GM21737 (cell line): ENCODE results near the gene IL17RE.
"Not testable (repeated sequence)": the region's sequence is repeated elsewhere in the genome, so short reads cannot be mapped to it uniquely, and the experiment has no call there.

Experiments used
- ATAC-seq: cut with Tn5 transposase; IDR thresholded peaks from one replicate; pipeline ENCODE4 v1.9.1; 2021; ENCODE audit warnings: mild to moderate bottlenecking, moderate library complexity; ENCODE audit not compliant: unreplicated experiment

IL17RE gene

DNA sequence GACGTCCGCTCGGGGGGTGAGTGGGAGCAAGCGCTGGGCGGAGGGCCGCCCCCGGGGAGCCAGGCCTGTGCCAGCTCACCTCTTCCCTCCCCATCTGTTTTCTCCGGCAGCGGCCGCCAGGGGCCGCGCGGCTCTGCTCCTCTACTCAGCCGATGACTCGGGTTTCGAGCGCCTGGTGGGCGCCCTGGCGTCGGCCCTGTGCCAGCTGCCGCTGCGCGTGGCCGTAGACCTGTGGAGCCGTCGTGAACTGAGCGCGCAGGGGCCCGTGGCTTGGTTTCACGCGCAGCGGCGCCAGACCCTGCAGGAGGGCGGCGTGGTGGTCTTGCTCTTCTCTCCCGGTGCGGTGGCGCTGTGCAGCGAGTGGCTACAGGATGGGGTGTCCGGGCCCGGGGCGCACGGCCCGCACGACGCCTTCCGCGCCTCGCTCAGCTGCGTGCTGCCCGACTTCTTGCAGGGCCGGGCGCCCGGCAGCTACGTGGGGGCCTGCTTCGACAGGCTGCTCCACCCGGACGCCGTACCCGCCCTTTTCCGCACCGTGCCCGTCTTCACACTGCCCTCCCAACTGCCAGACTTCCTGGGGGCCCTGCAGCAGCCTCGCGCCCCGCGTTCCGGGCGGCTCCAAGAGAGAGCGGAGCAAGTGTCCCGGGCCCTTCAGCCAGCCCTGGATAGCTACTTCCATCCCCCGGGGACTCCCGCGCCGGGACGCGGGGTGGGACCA is 30.4 kb downstream of the IL17RE start:
- ATAC-seq = peak; percentile 69

DNA sequence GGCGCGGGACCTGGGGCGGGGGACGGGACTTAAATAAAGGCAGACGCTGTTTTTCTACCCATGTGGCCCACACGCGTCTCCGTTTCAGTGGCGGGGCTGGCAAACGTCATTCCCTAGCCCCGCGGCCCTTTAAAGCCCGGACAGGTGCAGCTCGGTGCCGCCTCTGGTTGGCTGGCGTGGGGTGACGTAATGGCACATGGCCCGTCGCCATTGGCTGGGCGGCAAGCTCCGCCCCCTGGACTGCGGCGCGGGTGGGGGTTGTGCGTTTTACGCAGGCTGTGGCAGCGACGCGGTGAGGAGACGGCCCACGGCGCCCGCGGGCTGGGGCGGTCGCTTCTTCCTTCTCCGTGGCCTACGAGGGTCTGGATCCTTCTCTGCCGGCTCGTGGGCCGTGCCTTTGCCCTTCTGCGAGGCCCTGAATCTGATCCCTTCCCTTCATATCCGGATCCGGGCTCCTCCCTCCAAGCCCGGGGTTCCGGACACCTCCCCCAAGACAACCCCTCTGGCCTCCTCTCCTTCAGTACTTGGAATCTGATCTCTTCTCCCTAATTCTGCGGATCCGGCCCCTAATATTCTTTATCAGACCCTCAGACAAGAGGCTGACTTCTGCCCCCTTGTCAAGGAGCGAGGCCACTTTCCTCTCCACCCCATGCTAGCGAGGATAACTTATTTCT is 31.1 kb downstream of the IL17RE start, which contains the start of gene CRELD1:
CRELD1 (plus strand) TSS at position 274 of the 674 bp plus-strand sequence. CDS start 605 bp downstream, outside the sequence.
- ATAC-seq = peak; percentile 78

DNA sequence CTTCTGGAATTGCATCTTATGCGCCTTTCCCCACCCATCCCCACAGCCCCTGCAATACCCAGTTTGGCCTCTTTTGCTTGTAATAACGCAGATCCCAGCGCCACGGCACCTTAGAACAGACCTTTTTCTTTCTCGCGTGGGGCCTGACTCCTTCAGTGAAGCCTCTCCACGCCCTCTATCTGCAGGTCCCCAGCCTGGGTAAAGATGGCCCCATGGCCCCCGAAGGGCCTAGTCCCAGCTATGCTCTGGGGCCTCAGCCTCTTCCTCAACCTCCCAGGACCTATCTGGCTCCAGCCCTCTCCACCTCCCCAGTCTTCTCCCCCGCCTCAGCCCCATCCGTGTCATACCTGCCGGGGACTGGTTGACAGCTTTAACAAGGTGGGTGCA is 31.6 kb downstream of the IL17RE start:
- ATAC-seq = no peak

DNA sequence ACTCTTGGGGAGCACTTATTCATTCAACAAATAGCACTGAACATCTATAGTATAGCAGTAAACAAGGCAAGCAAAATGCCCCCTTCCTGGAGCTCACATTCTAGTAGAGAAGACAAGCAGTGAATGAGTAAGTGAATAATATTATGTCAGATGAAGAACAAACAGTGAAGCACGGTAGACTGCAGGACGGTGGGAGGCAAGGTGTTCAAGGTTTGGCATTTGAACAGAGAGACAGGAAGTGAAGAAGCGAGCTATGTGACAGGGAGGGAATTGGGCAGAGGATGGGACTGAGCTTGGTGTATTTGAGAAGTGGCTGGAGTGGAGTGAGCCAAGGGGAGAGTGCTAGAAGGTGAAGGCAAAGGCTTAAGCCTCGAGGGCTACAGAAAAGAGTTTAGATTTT is 32.3 kb downstream of the IL17RE start:
- ATAC-seq = no peak

DNA sequence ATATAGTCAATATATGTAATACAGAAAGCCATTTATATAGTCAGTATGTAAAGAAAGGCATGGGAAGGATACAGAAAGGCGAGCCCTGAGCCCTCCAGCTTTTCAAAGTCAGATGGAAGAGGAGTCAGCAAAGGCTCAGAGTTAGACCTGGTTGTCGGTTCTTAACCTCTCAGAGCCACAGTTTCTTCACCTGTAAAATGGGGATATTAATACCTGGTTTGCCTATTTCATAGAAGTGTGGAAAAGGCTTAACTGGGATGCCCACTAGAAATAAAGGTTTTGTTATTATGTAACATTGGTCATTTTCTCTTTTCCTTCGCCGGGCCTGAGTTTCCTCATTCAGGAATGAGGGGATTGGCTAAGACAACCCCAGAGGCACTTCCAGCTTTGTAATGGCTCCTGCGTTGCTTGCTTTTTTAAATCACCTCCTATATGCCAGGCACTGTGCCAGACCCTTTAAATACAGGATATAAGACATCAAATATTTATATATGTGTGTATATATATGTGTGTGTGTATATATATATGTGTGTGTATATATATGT is 33.4 kb downstream of the IL17RE start:
- no peak for ATAC-seq

DNA sequence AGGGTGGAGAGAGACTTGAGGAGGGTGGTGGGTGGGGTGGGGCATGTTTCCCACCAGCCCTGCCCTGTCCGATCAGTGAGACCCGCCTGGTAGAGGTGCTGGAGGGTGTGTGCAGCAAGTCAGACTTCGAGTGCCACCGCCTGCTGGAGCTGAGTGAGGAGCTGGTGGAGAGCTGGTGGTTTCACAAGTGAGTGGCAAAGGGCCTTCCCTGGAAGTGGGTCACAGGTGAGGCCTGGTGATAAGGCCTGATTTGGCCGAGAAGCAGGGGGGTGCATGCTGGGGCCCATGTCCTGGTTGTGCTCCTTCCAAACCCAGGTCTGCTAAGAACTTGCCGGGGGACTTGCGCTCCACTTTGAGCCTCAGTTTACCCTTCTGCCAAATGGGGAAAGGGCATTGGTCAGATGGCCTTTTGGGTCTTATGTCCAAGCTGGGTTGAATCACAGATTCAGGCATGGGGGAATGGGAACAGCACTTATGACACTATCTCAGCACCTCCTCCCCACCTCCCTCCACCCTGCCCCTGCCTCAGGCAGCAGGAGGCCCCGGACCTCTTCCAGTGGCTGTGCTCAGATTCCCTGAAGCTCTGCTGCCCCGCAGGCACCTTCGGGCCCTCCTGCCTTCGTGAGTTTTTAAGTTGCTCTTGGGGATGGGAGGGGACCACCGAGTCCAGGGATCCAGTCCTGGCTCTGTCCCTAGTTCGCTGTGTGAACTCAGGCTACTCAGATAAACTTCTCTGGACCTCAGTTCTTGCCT is 35.0 kb downstream of the IL17RE start:
- ATAC-seq = no peak

DNA sequence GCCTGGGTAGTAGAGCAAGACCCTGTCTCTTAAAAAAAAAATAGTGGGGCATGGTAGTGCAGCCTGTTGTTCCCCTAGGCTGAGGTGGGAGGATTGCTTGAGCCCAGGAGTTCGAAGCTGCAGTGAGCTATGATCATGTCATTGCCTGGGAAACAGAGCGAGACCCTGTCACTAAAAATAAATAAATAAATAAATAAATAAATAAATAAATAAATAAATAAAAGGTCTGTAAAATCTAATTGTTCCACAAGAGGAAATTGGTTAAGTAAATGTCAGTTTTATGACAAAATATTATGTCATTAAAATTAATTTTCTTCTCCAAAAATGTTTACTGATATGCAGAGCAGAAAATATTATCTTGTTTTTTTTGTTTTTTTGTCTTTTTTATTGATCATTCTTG is 36.3 kb downstream of the IL17RE start:
- ATAC-seq = no peak

DNA sequence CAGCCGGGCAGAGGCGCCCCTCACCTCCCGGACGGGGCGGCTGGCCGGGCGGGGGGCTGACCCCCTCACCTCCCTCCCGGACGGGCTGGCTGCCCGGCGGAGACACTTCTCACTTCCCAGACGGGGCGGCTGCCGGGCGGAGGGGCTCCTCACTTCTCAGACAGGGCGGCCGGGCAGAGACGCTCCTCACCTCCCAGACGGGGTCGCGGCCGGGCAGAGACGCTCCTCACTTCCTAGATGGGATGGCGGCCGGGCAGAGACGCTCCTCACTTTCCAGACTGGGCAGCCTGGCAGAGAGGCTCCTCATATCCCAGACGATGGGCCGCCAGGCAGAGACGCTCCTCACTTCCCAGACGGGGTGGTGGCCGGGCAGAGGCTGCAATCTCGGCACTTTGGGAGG is 37.3 kb downstream of the IL17RE start:
- not testable (repeated sequence) for ATAC-seq

DNA sequence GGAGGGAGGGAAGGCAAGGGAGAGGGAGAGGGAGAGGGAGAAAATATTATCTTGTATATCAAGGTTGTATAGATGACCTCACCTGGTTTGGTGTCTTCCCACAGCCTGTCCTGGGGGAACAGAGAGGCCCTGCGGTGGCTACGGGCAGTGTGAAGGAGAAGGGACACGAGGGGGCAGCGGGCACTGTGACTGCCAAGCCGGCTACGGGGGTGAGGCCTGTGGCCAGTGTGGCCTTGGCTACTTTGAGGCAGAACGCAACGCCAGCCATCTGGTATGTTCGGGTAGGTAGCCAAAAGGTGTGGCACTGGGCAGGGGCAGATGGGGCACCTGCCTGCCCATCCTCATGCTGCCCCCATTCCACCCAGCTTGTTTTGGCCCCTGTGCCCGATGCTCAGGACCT is 38.1 kb downstream of the IL17RE start:
- no peak for ATAC-seq

DNA sequence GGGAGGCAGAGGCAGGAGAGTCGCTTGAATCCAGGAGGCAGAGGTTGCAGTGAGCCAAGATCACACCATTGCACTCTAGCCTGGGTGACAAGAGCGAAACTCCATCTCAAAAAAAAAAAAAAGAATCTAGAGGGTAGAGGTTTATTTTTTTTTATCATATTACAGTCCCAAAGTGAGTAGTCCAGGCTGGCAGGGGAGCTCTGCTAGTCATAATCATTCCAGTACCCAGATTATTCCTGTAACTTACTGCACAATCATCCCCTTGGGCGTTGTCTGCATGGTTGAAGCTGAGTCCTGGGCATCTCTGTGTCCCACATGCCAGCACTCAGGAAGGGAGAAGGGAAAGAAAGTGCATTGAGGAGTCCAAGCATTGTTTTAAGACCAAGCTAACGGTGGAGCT is 39.5 kb downstream of the IL17RE start:
- ATAC-seq = no peak

DNA sequence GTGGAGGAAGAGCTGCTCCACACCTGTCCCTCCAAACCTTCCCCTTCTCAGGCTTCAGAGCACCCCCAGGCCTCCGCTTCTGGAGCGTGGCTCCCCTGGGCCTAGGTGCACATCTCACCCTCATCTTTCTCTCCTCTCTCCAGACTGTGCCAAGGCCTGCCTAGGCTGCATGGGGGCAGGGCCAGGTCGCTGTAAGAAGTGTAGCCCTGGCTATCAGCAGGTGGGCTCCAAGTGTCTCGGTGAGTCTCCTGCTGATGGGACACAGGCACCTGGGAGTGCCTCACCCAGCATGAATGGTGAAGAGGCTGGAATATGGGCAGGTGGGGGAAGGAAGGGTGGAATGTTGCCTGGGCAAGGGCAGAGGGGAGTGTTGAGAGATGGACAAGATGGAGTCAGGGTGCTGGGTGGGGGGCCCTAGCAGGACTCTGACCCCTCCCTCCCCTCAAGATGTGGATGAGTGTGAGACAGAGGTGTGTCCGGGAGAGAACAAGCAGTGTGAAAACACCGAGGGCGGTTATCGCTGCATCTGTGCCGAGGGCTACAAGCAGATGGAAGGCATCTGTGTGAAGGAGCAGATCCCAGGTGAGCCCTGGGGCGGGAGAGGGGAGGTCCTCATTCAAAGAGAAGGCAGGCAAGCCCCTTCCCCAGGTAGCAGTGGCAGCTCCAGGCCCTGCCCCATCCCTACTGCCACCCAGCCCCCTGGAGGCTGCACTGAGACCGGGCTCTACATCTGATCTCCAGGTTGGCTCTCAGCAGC is 40.5 kb downstream of the IL17RE start:
- no peak for ATAC-seq

DNA sequence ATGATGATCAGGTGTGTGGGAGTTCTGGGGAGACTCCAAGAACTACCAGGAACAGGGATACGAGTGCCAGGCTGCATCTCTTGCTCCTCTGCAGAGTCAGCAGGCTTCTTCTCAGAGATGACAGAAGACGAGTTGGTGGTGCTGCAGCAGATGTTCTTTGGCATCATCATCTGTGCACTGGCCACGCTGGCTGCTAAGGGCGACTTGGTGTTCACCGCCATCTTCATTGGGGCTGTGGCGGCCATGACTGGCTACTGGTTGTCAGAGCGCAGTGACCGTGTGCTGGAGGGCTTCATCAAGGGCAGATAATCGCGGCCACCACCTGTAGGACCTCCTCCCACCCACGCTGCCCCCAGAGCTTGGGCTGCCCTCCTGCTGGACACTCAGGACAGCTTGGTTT is 41.6 kb downstream of the IL17RE start:
- ATAC-seq = no peak

DNA sequence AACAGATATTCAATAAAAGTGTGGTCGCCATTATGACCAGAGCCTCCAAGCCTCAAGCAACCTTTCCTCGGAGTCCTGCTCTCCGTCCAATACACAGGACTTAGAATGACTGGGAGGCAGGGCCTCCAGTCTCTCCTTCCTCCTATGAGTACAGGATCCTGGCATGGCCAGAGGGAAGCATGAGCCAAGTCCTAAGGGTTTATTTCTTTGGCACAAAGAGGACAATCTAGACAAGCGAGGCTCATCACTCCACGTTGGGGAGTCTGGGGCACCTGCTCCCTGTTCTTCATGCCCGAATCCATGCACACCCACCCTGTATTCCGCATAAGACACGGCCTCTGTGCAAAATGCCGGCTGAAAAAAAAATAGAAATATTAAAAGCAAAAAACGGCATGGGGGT is 42.7 kb downstream of the IL17RE start:
- no peak for ATAC-seq

DNA sequence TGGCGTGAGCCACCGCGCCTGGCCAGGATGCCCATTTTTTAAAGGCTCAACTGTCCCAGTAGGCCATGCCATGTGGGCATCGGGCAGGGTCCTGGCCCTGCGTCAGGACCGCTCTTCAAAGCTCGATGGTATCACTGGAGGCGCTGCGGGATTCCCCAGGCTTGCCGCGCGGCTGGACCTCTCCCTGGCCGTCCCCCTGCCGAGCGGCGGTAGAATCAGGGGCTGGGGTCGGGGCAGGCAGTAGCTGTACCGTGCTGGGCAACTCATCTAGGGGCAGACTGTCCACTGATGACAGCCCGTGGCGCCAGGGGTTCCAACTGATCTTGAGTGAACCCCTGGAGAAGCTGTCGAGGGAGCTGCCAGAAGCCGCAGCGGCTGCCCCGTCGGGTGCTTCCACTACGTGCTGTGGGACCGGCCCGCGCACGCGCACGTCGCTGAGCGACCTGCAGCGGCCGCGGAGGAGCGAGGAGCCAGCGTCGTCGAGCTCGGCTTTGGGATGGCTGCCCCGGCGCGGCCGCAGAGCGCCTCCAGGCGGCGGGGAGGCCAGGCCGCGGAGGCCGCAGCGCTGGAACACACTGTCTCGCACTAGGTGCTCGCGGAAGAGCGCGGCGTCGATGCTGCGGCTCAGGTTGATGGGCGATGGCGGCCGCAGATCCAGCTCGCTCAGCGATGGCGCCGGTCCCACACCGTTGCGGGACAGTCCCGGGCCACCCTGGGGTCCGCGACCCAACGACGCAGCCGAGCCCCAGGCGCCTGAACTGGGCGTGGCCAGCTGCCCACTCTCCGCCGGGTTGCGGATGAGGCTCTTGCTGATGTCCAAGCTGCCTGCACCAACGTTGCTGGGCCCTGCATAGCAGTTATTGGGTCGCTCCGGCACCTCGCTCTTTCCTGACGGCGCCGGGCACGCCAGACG is 43.7 kb downstream of the IL17RE start:
- ATAC-seq = peak; percentile 55

DNA sequence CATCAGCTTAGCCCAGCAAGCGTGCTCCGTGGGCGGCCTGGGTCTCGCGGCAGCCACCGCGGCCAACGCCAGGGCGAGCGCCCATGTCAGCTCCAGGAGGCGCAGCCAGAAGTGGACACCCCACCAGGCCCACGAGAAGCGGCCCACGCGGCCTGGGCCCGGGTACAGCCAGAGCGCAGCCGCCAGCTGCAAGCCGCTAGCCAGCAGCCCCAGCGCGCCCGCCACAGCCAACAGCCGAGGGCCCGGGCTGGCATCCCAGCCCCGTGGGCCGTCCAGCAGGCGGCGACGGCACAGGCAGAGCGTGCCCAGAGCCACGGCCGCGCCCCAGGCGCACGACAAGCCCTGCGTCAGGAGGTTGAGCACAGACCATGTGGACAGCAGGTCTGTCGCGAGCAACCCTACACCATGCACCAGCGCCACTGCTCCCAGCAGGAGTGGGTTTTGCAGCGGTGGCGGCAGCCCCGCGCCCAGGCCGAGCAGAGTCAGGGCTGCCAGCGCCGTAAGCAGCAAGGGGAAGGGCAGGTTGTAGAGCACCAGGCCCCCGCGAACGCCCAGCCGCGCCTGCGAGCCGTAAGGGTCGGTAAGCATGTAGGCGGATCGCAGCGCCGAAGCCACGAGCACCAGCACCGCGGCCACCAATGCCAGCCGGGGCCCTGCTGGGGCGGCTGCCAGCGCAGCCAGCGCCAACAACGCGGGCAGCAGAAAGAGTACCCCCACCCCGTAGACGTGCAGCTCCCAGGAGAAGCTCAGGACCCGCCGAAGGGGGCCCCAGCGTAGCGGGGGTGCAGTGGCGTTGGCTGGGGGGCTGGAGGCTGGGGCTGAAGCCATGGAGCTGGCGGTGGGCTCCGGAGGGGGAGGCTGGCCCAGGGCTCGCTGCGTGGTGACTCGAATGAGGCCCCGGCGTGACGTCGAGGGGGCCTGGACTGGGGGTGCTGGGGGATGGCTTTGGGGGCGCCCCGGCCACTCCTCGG is 44.7 kb downstream of the IL17RE start:
- ATAC-seq = no peak

DNA sequence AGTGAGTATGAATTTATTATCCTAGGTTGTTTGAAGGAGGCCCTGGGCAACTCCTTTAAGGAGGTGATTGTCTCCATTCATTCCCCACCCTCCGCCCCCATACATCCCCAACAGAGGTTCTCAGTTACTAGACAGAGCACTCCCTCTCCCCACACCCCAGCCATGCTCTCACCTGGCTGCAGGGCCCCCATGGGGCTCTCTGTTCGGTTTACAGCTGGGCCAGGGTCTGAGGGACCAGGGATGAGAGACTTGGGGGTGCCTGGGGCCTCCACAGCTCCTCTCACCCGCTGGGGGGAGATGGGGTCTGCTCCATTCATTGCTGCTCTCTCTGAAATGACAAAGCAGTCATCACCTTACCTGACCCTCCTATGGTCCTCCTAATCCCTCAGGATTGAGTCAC is 45.9 kb downstream of the IL17RE start:
- ATAC-seq = no peak

DNA sequence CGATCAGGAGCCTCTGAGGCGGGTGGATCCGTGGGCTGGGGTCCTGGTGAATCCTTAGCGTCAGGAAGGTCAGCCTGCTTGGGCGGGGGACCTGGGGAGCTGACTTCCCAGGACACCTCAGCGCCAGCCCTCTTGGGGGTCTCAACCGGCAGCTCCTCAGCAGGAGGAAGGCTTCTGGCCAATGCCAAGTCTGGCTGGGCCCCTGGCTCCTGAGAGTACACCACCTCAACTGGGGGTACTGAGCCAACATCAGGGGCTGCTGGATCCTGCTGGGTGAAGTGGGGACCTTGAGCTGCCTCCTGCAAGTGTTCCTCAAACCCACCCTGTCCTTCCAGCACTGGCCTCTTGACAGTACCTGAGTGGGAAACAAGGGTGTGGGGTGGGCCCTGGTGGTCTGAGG is 46.5 kb downstream of the IL17RE start:
- ATAC-seq = no peak

DNA sequence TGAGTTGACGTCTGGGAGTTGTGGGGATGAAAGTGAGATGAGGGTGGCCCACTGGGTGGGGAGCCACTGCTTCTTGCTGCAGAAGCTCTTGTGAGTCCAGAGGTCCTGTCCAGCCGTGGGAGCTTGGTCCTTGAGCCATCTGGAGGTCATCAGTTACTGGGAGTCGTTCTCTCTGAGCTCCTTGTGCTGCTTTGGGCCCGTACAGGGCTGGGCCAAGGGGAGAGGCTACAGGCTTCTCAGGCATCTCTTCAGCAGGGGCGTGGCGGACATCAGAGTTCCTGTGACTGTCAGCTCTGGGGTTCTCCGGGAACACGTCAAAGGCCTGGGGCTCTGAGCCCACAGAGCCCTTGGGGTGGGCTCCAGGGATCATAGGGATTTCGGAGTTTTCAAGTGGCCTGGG is 47.0 kb downstream of the IL17RE start:
- ATAC-seq = no peak

DNA sequence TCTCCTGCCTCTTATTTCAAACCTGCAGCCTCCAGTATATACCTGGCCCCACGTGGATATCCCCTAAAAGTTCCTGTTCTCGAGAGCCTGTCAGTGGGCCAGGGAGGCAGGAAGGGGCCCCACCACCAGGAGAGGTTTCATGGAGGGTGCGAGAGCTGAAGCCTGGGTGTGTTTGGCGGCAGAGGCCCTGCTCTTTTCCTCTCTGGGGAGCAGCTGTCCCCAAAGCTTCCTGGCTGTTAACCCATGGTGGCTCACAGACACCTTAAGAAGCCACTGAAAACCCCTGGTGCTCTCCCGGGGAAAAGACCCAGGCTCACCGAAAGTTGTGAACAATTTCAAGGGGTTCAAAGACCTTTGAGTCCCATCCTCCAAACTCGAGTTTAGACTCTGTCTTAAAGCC is 48.5 kb downstream of the IL17RE start:
- ATAC-seq = no peak
